GM21529 (cell line): ENCODE measurements around the gene VAX1.

Source experiments
- ATAC-seq: cut with Tn5 transposase; IDR thresholded peaks from one replicate; pipeline ENCODE4 v1.9.1; 2021; ENCODE audit not compliant: unreplicated experiment

VAX1 gene

DNA sequence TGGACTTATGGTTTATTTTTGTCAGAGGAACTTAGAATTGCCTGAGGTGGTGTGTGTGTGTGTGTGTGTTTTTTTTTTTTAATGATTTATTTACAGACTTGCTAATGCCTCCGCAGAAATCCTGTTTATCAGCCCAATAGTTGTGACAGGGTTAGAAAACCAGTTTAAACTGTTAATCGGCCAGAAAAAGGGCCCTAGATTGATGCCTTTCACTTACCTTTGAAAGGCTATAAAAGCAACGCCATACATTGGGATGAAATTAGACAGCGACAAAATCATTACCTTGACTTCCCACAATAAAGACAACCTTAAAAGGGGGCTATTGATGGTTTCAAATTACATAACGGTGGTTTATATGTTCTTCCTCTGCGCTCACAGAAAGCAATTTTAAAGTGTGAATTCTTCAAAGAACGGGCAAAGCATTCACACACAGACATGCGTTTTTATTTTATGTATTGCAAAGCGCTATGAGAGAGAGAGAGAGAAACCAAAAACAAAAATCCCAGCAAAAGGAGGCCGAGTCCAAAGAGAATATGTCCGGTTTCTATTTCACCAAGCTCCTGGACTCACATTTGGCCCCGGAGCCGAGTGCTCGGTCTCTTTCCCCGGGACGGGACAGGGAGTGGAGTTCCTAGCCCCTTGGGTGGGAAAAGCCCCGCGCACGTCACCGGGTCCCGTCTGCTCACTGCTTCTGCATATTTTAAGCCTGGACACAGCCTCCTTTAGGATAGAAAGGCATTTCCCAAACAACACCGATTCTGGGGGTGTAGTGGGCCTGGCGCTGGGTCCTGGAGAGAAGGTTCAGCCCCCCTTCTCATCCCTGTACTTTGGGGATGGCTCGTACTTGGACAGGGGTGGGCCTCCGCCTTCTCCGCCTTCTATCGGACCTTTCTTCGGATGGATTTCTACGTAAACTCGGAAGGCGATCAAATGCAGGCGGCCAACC is 26.8 kb upstream of the VAX1 start:
- ATAC-seq, result no peak

DNA sequence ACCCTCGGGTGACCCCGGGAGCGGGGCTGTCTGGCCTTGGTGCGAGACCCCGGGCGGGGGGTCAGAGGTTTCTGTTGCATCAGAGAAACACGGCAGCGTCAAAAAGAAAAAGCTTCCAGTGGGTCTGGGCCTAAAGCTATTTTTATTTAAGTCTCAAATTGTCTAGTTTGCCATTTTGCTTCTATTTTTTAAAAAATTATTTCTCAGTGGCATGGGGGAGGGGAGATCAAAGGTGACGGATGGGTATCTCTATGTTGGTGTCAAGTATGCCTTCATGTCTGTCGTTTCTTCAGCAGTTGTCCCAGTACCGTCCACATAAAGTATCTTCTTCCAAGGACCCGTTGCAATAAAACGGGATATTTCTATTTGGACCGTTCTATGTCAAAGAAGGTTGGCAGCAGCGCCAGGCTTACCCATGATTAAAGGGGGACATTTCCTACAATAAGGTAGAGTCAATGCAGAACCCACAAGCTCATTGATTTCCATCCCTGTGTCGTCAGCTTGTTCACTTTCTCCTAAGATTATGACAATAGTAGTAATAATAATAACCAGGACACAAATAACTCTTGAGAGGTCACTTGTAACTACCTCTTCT is 26.0 kb upstream of the VAX1 start:
- no peak for ATAC-seq

DNA sequence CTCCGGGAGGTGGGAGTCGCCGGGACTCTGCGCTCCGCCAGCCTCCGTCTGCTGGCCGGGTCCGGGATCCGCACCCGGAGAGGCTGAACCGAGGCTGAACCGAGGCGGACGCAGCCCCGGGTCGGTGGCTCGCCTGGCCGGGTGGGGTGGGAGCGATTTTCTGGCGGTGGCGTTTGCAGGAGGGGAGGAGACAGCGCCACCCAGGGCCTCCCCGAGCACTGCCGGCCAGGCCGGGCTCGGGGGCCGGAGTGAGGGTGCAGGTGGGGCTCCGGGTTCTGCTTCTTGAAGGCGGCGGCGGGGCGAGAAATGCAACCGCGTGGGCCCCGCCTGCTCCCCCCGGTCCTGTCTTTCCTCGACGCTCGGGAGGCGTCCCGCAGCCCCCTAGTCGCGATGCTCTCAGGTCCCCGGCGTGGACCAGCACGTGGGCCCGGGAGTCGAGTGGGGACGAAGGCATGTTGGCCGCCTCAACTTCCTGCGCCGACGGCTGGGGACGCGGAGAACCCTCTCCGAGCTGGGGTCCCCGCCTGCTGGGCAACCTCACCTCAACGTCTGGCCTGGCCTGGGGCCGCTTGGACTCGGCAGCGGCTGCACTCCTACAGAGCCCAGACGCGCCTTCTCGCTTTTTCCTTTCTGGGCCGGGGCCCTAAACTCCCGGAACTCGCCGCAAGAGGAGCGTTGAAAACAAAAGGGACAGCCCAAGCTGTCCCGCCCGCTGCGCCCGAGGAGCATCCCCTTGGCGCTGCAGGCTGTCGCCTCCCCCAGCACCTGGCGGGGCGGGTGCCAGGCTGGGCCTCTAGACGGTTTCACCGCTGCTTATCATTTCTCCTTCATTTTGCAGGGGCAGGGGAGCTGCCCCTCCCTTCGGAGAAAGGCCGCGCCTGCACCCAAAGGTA is 25.2 kb upstream of the VAX1 start:
- ATAC-seq, result no peak

GRCh38 chr10:117162093-117163060 is 24.3 kb upstream of the VAX1 start:
- no peak for ATAC-seq

DNA sequence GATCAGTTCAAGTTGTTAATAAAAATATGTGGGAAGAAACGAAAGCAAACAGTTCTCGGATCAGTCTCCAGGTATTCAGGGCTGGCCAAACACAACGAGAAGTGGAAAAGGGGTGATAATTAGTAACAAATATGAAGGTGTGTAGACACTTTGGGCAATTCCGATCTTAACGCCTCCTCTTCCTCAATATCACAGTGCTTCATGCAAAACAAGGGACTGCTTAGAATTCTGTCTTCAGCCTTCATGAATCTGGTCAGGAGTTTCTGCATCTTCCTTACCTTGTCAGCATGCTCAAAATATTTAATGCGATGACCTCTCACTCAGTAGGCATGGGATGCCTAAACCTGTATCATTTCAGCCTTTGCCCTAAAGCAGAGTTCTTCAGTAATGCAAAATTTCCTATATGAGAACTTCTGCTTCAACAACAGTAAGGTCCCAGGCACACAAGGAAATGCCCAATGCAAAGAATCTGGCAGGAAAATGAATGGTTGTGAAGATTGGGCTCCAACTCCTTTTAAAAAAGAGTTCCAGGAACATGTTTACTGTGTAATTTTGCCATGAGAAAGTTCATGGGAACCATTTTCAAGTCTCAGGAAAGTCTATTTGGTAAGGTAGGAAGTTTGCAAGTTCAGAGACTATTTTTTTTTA is 23.4 kb upstream of the VAX1 start:
- no peak for ATAC-seq

DNA sequence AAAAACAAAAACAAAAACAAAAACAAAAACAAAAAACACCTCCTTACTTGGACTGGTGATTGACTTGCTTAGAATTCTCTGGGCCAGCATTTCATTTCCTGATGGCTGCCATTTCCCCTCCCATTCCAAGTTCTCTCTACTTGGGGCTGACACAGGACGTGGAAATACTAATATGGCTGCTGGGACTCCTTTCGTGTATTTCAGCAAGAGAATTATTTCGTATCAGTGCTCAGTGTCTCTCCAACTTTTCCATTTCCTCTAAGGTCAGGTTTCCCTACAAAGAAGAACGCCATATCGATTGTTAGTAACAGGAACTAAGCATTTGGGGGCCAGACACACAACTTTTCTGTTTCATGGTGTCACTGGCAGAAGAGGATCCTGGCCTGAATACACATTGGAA is 22.5 kb upstream of the VAX1 start:
- ATAC-seq, result no peak

DNA sequence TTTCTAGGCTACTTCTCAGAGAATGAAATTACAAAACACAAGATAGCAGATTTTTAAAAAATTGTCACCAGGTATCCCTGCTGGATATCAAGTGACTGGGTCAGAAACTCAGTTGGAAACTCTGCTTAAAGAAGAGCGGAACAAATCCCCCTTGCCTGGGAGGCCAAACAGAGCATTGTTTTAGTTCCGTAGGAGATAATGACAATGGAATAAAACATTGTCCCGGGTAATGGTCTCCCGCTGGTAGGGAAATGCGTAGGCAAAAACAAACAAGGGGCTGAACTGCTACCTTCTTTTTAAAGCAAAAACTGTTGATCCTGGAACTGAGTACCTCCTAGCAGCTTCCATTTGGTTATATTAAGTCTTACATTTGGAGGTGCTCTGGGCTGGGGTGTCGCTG is 21.3 kb upstream of the VAX1 start:
- no peak for ATAC-seq

GRCh38 chr10:117158297-117158696 is 20.2 kb upstream of the VAX1 start:
- no peak for ATAC-seq

DNA sequence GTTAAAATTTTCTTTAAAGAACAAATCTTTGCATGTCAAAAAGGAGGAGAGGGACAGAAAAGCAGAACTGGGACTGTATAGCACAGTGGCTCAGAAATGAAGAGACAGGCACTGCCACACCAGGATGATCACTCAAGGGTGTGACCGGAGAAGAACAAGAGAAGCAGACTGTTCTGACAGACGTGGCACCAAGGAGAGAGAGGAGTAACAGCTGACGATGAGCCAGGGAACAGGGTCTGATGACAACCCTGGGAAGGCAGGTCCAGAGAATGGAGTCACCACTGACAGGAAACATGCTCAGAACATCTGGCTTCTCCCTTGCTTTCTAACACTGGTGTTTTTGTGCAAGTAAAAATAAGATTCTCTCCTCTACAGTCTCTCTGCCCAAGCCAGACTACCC is 14.6 kb upstream of the VAX1 start:
- no peak for ATAC-seq

- ATAC-seq, result no peak
Measured at GRCh38 chr10:117148284-117148683, 10.2 kb upstream of the VAX1 start.

DNA sequence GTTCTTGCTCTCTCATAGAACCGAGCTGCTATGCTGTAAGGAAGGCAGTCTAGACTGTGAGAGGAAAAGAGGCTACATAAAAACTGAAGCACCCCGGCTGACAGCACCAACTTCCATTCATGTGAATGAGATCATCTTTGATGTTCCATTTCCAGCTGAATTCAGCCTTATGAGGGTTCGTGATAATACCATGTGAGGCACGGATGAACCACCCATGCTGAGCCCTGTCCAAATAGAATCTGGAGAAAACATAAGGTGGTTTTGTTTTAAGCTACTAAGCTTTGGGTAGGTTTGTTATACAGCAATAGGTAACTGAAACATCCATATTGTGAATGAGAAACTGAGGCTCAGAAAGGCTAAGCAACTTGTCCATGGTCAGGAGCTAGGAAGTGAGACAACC is 6.9 kb upstream of the VAX1 start:
- ATAC-seq, result no peak

DNA sequence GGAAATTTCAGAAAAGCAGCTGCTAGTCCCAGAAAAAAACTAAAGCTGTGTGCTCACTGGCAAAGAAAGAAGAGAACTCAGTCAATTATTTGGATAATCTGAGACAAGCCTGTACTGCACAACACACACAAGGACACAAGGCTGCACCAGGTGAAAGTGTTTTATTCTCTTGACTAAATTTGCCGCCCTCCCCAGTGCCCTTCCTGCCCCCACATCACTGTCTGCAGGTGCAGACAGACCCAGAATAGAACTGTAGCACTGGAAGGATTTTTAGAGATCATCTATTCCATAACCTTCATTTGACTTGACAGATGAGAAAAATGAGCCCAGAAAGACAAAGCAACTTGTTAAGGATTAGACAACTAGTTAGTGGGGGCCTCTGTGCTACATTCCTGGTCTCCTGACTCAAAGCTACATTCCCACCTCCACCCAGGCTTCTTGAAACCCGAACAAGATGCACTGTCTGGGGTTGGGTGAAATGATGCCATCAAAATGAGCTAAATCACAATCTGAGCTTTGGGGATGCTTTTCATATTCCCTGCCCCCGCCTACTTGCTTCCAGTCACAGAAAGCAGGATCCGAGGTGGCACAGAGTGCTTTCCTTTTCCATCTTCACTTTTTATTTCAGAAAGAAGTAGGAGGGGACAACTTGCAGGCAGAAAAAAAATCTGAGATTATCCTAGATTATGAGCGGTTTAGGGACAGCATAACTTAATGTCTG is 5.2 kb upstream of the VAX1 start:
- no peak for ATAC-seq

DNA sequence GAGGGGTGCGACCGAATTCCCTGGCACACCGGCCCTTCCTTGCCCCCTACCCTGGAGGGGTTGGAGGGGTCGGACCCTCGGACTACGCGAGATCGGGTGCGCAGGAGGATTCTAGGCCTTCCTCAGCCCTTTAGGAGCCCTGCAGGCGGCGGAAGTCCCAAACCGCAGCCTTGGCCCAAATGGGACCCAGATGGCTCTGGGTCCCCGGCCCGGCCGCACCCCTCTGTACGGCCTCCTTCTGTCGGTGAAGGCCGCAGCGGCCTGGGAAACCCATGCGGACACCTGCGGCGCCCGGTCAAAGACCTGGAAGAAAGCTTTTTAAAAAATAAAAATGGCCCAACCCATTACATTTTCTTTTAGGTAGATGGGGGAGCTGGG is 2.4 kb upstream of the VAX1 start:
- no peak for ATAC-seq

DNA sequence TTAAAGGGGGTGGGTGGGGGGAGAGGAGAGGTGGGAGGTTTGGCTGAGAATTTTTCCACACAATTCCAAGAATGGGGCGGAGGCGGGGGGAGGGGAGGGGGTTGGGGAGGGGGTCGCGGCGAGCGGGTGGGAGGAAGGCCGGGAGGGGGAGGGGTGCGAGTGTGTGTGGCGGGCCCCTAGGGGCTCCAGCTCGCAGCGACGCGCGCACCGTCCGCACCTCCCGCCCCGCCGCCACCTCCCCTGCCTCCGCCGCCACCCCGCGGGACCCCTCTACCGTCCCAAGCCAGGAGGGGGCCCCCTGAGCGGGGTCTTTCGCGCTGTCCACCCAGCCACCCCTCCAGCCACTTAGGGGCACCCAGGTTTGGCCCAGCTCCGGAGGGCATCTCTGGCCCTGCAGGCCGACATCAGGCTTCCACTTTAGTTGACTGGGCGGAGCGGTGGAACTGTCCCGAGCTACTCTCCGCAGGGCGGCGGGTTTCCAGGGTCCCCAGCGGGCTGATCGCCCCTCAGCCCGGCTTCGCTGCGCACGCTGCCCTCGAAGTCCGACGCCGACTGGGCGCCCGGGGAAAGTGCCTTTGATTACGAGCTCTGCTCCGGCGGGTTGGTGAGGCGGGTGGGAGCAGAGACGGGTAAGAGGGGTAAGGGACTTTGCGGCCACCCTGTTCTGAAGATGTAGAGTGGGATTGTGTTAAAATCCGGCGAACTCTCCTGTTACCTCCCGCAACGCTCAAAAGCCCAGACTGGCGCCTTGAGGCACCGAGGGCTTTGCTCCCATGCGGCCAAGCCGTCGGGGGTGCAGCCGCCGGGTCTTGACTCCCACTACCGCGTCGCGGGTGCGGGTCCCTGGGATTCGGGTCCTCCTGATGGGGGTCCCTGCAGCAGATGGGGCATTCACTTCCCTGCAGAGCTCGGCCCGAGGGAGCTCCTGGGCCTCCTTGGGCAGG is 1.8 kb upstream of the VAX1 start:
- ATAC-seq, result no peak

- ATAC-seq, result no peak
Measured at GRCh38 chr10:117138838-117139580, 939 bp upstream of the VAX1 start.

DNA sequence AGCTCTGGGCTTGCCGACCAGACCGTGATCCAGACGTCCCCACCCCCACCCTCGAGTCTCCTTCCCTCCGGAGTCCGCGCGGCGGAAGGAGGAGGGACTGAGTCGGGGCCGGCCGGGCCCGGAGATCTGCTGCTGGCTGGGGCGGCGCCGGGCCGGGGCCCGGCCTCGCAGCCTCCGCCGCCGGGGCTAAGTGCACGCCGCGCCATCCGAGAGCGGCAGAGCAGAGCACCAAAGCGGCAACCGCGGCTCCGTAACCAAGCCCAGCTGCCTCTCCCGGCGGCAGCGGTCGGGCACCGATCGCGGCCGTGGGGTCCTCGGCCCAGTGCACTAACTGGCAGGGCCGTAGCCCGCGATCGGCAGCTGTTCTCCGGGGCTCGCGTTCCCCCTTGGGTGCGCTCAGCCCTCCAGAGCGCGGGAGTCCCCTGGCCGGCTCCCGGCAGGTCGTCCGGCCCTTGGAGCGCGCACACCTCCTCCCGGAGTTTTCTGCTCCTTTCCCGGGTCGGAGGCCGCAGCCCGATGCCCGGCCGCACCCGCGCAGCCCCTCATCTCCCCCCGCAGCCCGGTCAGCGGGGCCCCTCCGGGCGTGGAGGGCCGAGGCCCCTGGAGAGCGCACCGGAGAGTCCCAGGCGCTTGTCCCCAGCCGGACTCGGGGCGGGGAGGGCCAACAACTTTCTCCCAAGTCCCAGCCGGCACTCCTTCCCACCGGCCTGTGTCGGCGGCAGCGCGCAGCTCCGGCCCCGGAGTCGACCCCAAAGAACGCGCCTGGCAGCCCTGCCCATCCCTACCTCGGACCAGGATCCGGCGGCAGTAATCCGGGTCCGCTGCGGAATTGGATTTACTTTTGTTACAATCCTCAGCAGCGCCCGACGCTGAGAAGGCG is 799 bp downstream of the VAX1 start:
- ATAC-seq, result no peak
